ENCODE measurements around the gene RXFP2.
A peak's percentile ranks its signal among the peaks of the same experiment; 100 is the strongest.

RXFP2 gene

GRCh38 chr13:31798189-31798588, 58.9 kb downstream of the RXFP2 start:
- Histone ChIP-seq H4K20me1 (ENCODE audit: insufficient read depth, low read length, poor library complexity, severe bottlenecking) (no peaks in the 10 kb centered on the region), H2AFZ (ENCODE audit: low read length) (no peak overlapping the region), H3K4me3 (ENCODE audit: low read length, poor library complexity, severe bottlenecking) (no peak overlapping the region), H3K4me2 (ENCODE audit: low read depth, low read length, poor library complexity, severe bottlenecking) (no peak overlapping the region), H3K79me2 (ENCODE audit: insufficient read depth, low read length) (no peaks in the 10 kb centered on the region), H3K36me3 (ENCODE audit: insufficient read depth, low read length) (no peaks in the 10 kb centered on the region), H3K4me1 (ENCODE audit: insufficient read depth, low read length, poor library complexity, severe bottlenecking) (peaks cover 35% of the 10 kb centered on the region), H3F3A (ENCODE audit: low read depth) (no peaks in the 10 kb centered on the region), H3K9me2 (replicated peaks; ENCODE audit: low read depth, low read length) (no peaks in the 10 kb centered on the region), H3K27me3 (ENCODE audit: insufficient read depth, low read length, poor library complexity, severe bottlenecking) (no peaks in the 10 kb centered on the region), H3K9ac (ENCODE audit: low read depth, low read length, poor library complexity, severe bottlenecking) (no peak overlapping the region), H3K9me3 (ENCODE audit: insufficient read depth, low read depth, low read length) (no peaks in the 10 kb centered on the region)
- TF ChIP-seq EZH2phosphoT487 (IDR thresholded peaks at IDR 0.05; ENCODE audit: borderline replicate concordance) (no peak), CTCF (conservative IDR thresholded peaks at IDR 0.05; ENCODE audit: low read length) (no peak)

DNA sequence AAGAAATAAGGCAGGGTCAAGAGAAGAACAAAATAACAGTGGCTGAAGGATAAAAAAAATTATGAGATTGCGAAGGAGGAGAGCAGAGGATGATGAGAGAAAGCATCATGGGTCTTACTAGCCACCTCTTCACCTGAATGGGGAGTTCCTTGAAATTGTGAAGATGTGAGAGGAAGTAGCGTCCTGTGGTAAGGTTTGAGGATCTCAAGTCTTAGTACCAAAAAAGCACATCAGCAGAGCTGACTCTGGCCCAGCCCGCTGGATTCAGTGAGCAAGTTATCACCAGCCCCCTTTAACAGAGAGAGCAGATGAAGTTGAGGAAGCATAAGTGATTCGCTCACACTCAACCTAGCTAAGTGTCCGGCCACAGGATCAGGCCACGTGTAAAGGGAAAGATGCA, 61.8 kb downstream of the RXFP2 start:
- no peak for TF ChIP-seq CTCF (conservative IDR thresholded peaks at IDR 0.05; ENCODE audit: low read length)
- no peak for TF ChIP-seq EZH2phosphoT487 (IDR thresholded peaks at IDR 0.05; ENCODE audit: borderline replicate concordance)

GRCh38 chr13:31803311-31803710, 64.0 kb downstream of the RXFP2 start:
- peaks cover 58% of the 10 kb centered on the region for H3K4me1 ChIP-seq (ENCODE audit: insufficient read depth, low read length, poor library complexity, severe bottlenecking)
- peaks cover 10% of the 10 kb centered on the region; the same call in 1 of the 2 replicates for H3F3A ChIP-seq (ENCODE audit: low read depth)
- no peaks in the 10 kb centered on the region for H3K9me2 ChIP-seq (replicated peaks; ENCODE audit: low read depth, low read length)
- H3K79me2 ChIP-seq (ENCODE audit: insufficient read depth, low read length), result no peaks in the 10 kb centered on the region
- H4K20me1 ChIP-seq (ENCODE audit: insufficient read depth, low read length, poor library complexity, severe bottlenecking), result no peaks in the 10 kb centered on the region
- TF ChIP-seq CTCF (conservative IDR thresholded peaks at IDR 0.05; ENCODE audit: low read length) (no peak), EZH2phosphoT487 (IDR thresholded peaks at IDR 0.05; ENCODE audit: borderline replicate concordance) (no peak)
- H3K36me3 ChIP-seq (ENCODE audit: insufficient read depth, low read length), result no peaks in the 10 kb centered on the region
- H3K4me2 ChIP-seq (ENCODE audit: low read depth, low read length, poor library complexity, severe bottlenecking), result peak overlapping the region; percentile 49
- H3K9ac ChIP-seq (ENCODE audit: low read depth, low read length, poor library complexity, severe bottlenecking), result peak overlapping the region; percentile 5
- H3K27me3 ChIP-seq (ENCODE audit: insufficient read depth, low read length, poor library complexity, severe bottlenecking), result no peaks in the 10 kb centered on the region
- no peaks in the 10 kb centered on the region for H3K9me3 ChIP-seq (ENCODE audit: insufficient read depth, low read depth, low read length)
- peak overlapping the region; percentile 57; the same call in 1 of the 2 replicates for H2AFZ ChIP-seq (ENCODE audit: low read length)
- no peak overlapping the region for H3K4me3 ChIP-seq (ENCODE audit: low read length, poor library complexity, severe bottlenecking)

More for the DNA sequence above, 61.8 kb downstream of the RXFP2 start:
- Histone ChIP-seq H3K4me3 (ENCODE audit: low read length, poor library complexity, severe bottlenecking) (no peak overlapping the region), H3K9me3 (ENCODE audit: insufficient read depth, low read depth, low read length) (no peaks in the 10 kb centered on the region), H3K4me1 (ENCODE audit: insufficient read depth, low read length, poor library complexity, severe bottlenecking) (peaks cover 39% of the 10 kb centered on the region), H4K20me1 (ENCODE audit: insufficient read depth, low read length, poor library complexity, severe bottlenecking) (no peaks in the 10 kb centered on the region), H3K9ac (ENCODE audit: low read depth, low read length, poor library complexity, severe bottlenecking) (no peak overlapping the region), H3K36me3 (ENCODE audit: insufficient read depth, low read length) (no peaks in the 10 kb centered on the region), H3K27me3 (ENCODE audit: insufficient read depth, low read length, poor library complexity, severe bottlenecking) (no peaks in the 10 kb centered on the region), H3K4me2 (ENCODE audit: low read depth, low read length, poor library complexity, severe bottlenecking) (no peak overlapping the region), H3K9me2 (replicated peaks; ENCODE audit: low read depth, low read length) (no peaks in the 10 kb centered on the region), H3K79me2 (ENCODE audit: insufficient read depth, low read length) (no peaks in the 10 kb centered on the region), H2AFZ (ENCODE audit: low read length) (no peak overlapping the region), H3F3A (ENCODE audit: low read depth) (peaks cover 4% of the 10 kb centered on the region; the same call in 1 of the 2 replicates)

Measured in Loucy (cell line).